ENCODE data around the gene KCNMB3.
A peak's percentile ranks its signal among the peaks of the same experiment; 100 is the strongest.
"Not testable (repeated sequence)": the region's sequence is repeated elsewhere in the genome, so short reads cannot be mapped to it uniquely, and the experiment has no call there.

Gene KCNMB3

DNA sequence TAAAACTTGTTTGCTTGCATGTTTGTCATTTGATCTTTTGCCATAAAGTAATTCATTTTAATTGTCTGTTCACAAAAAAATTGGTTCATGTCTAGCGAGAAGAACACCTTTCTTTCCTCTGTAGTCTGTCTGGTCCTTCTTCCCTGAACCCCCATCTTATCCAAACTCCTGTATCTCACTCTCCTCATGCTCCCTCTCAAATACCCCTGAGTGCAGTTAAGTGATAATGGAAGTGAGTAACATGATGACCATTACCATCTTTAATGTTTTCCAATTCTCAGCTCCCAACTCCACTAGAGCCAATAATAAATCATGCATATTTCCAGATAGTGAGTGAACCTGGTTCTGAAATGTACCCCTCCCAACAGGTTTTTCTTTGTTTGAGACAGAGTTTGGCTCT lies 14.2 kb upstream of the KCNMB3 start:
- Histone ChIP-seq H3K36me3 (ENCODE audit: control insufficient read depth, insufficient read depth, low read length) (no peaks in the 10 kb centered on the region), H3K9me3 (ENCODE audit: control insufficient read depth, insufficient read depth, low read length) (no peaks in the 10 kb centered on the region), H3K27me3 (ENCODE audit: control insufficient read depth, insufficient read depth, low read length) (no peaks in the 10 kb centered on the region), H3K27ac (ENCODE audit: low read length) (no peak overlapping the region), H3K4me3 (ENCODE audit: low read length) (no peak overlapping the region), H3K4me1 (ENCODE audit: control insufficient read depth, insufficient read depth, low read length) (peaks cover 1% of the 10 kb centered on the region; the same call in 1 of the 2 replicates)
- WGBS (ENCODE audit: insufficient coverage, insufficient read length) = no CpG with 5 or more reads among the region's 1 CpG
- DNase-seq (ENCODE audit: low read depth, low spot score) = no peak

DNA sequence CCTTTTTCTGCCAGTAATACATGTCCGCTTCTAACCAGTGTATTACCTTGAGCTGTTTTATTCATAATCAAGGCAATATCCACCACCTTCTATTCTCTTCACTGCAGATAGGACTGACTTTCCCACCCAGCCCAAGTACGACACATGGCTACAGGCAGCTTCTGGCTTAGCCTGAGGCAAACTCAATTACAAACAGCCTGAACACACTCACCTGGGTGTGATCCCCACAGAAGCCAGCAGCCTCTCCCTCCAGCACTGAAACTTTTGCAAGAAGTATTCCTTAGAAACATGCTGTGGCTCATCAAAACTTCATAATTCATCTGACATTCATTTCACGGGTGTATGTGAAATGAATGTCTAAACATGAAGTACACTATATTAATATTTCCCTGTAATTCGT lies 13.5 kb upstream of the KCNMB3 start:
- no CpG with 5 or more reads among the region's 4 CpGs for WGBS (ENCODE audit: insufficient coverage, insufficient read length)
- DNase-seq (ENCODE audit: low read depth, low spot score) = no peak
- H3K4me1 ChIP-seq (ENCODE audit: control insufficient read depth, insufficient read depth, low read length) = peaks cover 1% of the 10 kb centered on the region; the same call in 1 of the 2 replicates

DNA sequence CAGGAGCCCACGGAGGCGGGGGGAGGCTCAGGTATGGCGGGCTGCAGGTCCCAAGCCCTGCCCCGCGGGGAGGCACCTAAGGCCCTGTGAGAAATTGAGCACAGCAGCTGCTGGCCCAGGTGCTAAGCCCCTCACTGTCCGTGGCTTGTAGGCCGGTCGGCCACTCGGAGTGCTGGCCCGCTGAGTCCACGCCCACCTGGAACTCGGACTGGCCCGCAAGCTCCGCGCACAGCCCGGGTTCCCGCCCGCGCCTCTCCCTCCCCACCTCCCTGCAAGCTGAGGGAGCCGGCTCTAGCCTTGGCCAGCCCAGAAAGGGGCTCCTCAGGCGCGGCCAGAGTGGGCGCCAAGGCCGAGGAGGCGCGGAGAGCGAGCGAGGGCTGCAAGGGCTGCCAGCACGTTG lies 12.2 kb upstream of the KCNMB3 start:
- Histone ChIP-seq H3K36me3 (ENCODE audit: control insufficient read depth, insufficient read depth, low read length) (no peaks in the 10 kb centered on the region), H3K27ac (ENCODE audit: low read length) (no peak overlapping the region), H3K4me1 (ENCODE audit: control insufficient read depth, insufficient read depth, low read length) (peaks cover 1% of the 10 kb centered on the region; the same call in 1 of the 2 replicates), H3K9me3 (ENCODE audit: control insufficient read depth, insufficient read depth, low read length) (no peaks in the 10 kb centered on the region), H3K27me3 (ENCODE audit: control insufficient read depth, insufficient read depth, low read length) (no peaks in the 10 kb centered on the region), H3K4me3 (ENCODE audit: low read length) (no peak overlapping the region)
- DNase-seq (ENCODE audit: low read depth, low spot score) = no peak
- no CpG with 5 or more reads among the region's 29 CpGs for WGBS (ENCODE audit: insufficient coverage, insufficient read length)

More for the DNA sequence above, 13.5 kb upstream of the KCNMB3 start:
- Histone ChIP-seq H3K4me3 (ENCODE audit: low read length) (no peak overlapping the region), H3K27me3 (ENCODE audit: control insufficient read depth, insufficient read depth, low read length) (no peaks in the 10 kb centered on the region), H3K9me3 (ENCODE audit: control insufficient read depth, insufficient read depth, low read length) (no peaks in the 10 kb centered on the region), H3K36me3 (ENCODE audit: control insufficient read depth, insufficient read depth, low read length) (no peaks in the 10 kb centered on the region), H3K27ac (ENCODE audit: low read length) (no peak overlapping the region)

DNA sequence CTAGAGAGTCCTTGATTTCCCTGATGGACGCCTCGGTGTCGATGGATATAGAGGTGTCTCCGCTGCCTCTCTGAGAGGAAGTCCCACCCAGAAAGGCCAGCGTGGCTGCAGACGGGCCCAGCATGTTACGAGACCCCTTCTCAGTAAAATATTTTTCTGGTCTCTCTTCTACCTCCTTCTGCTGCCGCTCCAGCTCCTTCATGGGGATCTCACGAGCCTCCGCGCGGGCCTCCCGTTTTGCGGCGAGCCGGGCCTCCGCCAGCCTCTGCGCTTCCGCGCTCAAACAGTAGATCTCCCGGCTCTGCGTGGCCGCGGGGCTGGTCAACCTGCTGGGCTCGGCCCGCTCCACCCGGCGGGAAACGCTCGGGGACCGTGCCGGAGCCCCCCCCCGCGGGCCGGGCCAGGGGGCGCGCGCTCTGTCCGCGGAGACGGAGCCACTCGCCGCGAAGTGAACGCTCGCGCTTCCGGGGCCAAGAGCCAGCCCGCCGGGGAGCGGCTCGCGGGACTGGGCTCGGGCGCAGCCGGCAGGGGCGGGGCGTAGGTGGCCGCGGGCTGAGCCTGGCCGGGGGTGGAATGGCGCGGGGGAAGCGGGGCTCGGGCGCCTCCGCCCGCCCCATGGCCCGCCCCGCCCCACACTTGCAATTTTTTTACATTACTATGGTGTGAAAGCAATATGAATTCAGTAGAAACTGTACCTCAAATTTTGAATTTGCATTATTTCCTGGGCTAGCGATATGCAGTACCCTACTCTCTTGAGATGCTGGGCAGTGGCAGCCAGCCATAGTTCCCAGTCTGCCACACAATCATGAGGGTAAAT lies 10.2 kb upstream of the KCNMB3 start:
- H3K9me3 ChIP-seq (ENCODE audit: control insufficient read depth, insufficient read depth, low read length) = no peaks in the 10 kb centered on the region
- no CpG with 5 or more reads among the region's 71 CpGs for WGBS (ENCODE audit: insufficient coverage, insufficient read length)
- H3K36me3 ChIP-seq (ENCODE audit: control insufficient read depth, insufficient read depth, low read length) = no peaks in the 10 kb centered on the region
- DNase-seq (ENCODE audit: low read depth, low spot score) = no peak
- H3K4me1 ChIP-seq (ENCODE audit: control insufficient read depth, insufficient read depth, low read length) = peaks cover 1% of the 10 kb centered on the region; the same call in 1 of the 2 replicates
- H3K27me3 ChIP-seq (ENCODE audit: control insufficient read depth, insufficient read depth, low read length) = no peaks in the 10 kb centered on the region
- no peak overlapping the region for H3K27ac ChIP-seq (ENCODE audit: low read length)
- H3K4me3 ChIP-seq (ENCODE audit: low read length) = peak overlapping the region; percentile 51; the same call in 1 of the 2 replicates

DNA sequence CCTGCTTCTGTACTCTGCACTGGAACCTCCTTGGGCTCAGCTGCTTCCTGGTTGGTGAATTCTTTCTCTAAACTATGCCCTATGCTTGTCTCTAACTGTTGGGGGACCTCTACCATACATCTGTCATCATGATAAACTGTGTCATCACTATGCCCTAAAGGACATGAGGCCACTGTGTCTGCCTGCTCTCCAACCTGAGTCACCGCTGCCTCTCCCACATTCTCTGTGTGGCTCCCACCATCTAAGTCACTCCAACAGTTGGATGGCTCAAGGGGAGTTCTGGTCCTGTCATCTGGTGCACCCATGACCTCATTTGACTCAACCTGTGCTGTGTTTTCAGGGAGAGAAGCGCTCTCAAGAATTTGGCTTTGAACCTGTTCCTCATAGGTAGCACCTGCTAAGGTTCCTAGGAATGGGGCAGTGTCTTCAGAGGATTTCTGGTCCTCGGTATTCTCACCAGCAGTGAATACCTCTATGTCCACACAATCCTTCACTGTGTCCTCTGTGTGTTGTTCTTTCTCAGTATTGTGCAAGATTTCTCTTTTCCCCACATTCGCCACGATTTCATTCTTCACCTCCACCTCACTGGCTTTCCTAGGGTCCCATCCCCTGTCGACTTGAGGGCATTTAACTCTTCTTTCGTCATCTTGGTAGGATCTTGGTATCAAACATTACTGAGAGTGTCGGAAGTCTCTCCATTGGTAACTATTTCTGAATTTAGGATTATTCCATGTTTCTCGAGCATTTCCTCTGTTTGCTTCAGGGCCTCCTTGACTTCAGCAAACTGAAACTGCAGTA lies 9.2 kb upstream of the KCNMB3 start:
- H3K9me3 ChIP-seq (ENCODE audit: control insufficient read depth, insufficient read depth, low read length); H3K36me3 ChIP-seq (ENCODE audit: control insufficient read depth, insufficient read depth, low read length); H3K27me3 ChIP-seq (ENCODE audit: control insufficient read depth, insufficient read depth, low read length); H3K27ac ChIP-seq (ENCODE audit: low read length); H3K4me3 ChIP-seq (ENCODE audit: low read length); H3K4me1 ChIP-seq (ENCODE audit: control insufficient read depth, insufficient read depth, low read length); DNase-seq (ENCODE audit: low read depth, low spot score): not testable (repeated sequence)
- WGBS (ENCODE audit: insufficient coverage, insufficient read length) = no CpG with 5 or more reads among the region's 9 CpGs

DNA sequence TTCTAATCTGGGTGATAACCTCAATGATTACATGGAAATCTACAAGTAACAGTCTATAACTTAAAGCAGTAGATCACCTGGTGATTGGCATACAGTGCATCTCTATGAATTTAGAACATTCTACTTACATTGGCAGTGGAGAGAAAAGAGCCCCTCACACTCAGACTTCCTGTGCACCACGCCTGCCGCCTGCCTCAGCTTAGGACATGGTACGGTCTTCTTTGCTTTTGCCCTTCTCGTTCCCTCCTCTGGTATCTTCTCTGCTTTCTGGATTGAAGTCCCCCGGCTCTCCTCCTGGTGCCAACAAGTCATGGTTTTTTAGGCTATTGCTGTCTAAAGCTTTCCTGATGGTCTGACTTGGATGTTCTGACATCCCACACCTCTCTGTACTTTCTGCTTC lies 7.9 kb upstream of the KCNMB3 start:
- DNase-seq (ENCODE audit: low read depth, low spot score) = no peak
- Histone ChIP-seq H3K27ac (ENCODE audit: low read length) (no peak overlapping the region), H3K27me3 (ENCODE audit: control insufficient read depth, insufficient read depth, low read length) (no peaks in the 10 kb centered on the region), H3K36me3 (ENCODE audit: control insufficient read depth, insufficient read depth, low read length) (no peaks in the 10 kb centered on the region), H3K9me3 (ENCODE audit: control insufficient read depth, insufficient read depth, low read length) (no peaks in the 10 kb centered on the region), H3K4me3 (ENCODE audit: low read length) (no peak overlapping the region), H3K4me1 (ENCODE audit: control insufficient read depth, insufficient read depth, low read length) (peaks cover 1% of the 10 kb centered on the region; the same call in 1 of the 2 replicates)
- WGBS (ENCODE audit: insufficient coverage, insufficient read length) = no CpG with 5 or more reads among the region's 5 CpGs

DNA sequence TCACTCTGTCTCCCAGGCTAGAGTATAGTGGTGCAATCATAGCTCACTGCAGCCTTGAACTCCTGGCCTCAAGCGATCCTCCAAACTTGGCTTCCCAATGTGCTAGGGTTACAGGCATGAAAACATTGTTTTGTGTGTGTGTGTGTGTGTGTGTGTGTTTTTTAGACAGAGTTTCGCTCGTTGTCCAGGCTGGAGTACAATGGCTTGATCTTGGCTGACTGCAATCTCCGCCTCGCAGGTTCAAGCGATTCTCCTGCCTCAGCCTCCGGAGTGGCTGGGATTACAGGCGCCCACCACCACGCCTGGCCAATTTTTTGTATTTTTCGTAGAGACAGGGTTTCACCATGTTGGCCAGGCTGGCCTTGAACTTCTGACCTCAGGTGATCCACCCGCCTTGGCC lies 6.8 kb upstream of the KCNMB3 start:
- H3K4me1 ChIP-seq (ENCODE audit: control insufficient read depth, insufficient read depth, low read length); DNase-seq (ENCODE audit: low read depth, low spot score); H3K27ac ChIP-seq (ENCODE audit: low read length); H3K36me3 ChIP-seq (ENCODE audit: control insufficient read depth, insufficient read depth, low read length); H3K9me3 ChIP-seq (ENCODE audit: control insufficient read depth, insufficient read depth, low read length); H3K27me3 ChIP-seq (ENCODE audit: control insufficient read depth, insufficient read depth, low read length); H3K4me3 ChIP-seq (ENCODE audit: low read length): not testable (repeated sequence)
- no CpG with 5 or more reads among the region's 11 CpGs for WGBS (ENCODE audit: insufficient coverage, insufficient read length)

DNA sequence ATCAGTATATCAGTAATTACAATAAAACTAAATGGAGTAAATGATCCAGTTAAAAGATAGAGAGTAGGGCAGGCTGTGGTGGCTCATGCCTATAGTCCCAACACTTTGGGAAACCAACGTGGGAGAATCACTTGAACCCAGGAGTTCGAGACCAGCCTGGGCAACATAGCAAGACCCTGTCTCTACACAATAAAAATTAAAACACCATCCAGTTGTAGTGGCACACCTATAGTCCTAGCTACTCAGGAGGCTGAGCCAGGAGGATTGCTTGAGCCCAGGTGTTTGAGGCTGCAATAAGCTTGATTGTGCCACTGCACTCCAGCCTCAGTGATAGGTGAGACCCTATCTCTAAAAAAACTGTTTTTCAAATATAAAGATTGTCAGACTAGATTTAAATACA lies 5.9 kb upstream of the KCNMB3 start:
- Histone ChIP-seq H3K27me3 (ENCODE audit: control insufficient read depth, insufficient read depth, low read length) (no peaks in the 10 kb centered on the region), H3K4me3 (ENCODE audit: low read length) (no peak overlapping the region), H3K27ac (ENCODE audit: low read length) (no peak overlapping the region), H3K9me3 (ENCODE audit: control insufficient read depth, insufficient read depth, low read length) (no peaks in the 10 kb centered on the region), H3K36me3 (ENCODE audit: control insufficient read depth, insufficient read depth, low read length) (no peaks in the 10 kb centered on the region), H3K4me1 (ENCODE audit: control insufficient read depth, insufficient read depth, low read length) (no peaks in the 10 kb centered on the region)
- DNase-seq (ENCODE audit: low read depth, low spot score) = no peak
- WGBS (ENCODE audit: insufficient coverage, insufficient read length) = no CpG with 5 or more reads among the region's 2 CpGs

DNA sequence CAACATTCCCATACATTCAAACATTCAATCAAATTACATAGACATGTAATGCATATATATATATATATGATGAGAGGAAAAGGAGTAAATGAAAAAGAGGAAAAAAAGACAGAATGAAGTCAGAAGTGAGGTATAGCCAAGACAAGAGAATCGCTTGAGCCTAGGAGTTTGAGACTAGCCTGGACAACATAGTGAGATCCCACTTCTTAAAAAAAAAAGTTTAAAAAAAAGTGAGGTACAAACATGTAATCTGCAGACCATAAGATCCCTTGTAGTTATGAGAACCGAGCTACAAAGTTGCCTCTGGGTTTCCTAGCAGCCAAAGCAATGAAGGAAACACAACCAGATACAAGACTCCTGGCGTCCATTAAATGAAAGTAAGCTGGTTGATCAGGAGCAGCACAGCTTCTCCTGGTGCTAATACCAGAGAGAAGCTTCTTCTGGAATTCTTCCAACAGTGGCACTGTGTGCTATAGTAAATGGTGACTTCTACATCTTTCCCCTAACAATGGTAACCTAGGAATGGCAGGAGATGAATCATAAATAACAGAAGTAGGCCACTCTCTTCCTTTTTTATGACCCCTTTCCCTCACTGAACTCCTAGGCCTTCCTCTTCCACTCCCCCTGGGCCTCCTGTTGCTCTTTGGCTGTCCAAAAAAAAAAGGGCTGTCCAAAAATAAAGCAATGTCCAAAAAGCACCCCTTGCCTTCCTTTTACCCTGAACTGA lies 3.5 kb downstream of the KCNMB3 start:
- Histone ChIP-seq H3K4me3 (ENCODE audit: low read length) (no peak overlapping the region), H3K4me1 (ENCODE audit: control insufficient read depth, insufficient read depth, low read length) (peaks cover 2% of the 10 kb centered on the region; the same call in 1 of the 2 replicates), H3K9me3 (ENCODE audit: control insufficient read depth, insufficient read depth, low read length) (no peaks in the 10 kb centered on the region), H3K27ac (ENCODE audit: low read length) (no peak overlapping the region), H3K36me3 (ENCODE audit: control insufficient read depth, insufficient read depth, low read length) (no peaks in the 10 kb centered on the region), H3K27me3 (ENCODE audit: control insufficient read depth, insufficient read depth, low read length) (no peaks in the 10 kb centered on the region)
- no CpG with 5 or more reads among the region's 3 CpGs for WGBS (ENCODE audit: insufficient coverage, insufficient read length)
- DNase-seq (ENCODE audit: low read depth, low spot score) = no peak

DNA sequence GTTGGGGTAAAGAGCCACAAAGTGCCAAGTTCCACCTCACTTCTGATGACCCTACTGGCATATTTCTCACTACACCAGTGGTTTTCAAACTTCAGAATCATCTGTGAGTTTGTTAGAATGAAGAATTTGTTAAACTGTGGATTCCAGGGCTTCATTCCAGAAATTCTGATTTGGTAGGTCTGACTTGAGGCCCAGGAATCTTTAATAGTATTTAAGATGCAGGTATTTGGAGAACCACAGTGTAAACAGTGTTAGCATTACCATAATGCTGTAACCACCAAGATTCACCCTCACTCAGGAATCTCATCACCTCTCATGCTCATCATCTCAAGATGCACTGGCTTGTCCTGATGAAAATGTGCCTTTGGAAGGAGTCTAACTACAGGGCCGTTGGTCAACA lies 6.0 kb downstream of the KCNMB3 start:
- Histone ChIP-seq H3K36me3 (ENCODE audit: control insufficient read depth, insufficient read depth, low read length) (no peaks in the 10 kb centered on the region), H3K27me3 (ENCODE audit: control insufficient read depth, insufficient read depth, low read length) (no peaks in the 10 kb centered on the region), H3K9me3 (ENCODE audit: control insufficient read depth, insufficient read depth, low read length) (no peaks in the 10 kb centered on the region), H3K27ac (ENCODE audit: low read length) (no peak overlapping the region), H3K4me1 (ENCODE audit: control insufficient read depth, insufficient read depth, low read length) (peaks cover 2% of the 10 kb centered on the region; the same call in 1 of the 2 replicates), H3K4me3 (ENCODE audit: low read length) (no peak overlapping the region)
- WGBS (ENCODE audit: insufficient coverage, insufficient read length) = no CpG with 5 or more reads among the region's 1 CpG
- DNase-seq (ENCODE audit: low read depth, low spot score) = no peak

All from iPS DF 6.9 (cell line).